Measurements from ENCODE around the gene ADAP1. TPM values are rescaled to one million over a fixed set of nuclear protein-coding genes. Genes with fewer than 3 reads are reported as not detected.
A peak's percentile ranks its signal among the peaks of the same experiment; 100 is the strongest.

ADAP1 gene
- total RNA-seq, 2 donors from 2014 or later: 2.3 to 23.7 TPM

GRCh38 chr7:992709-993607 lies 38.5 kb upstream of the ADAP1 start:
- peak; percentile 99 for ATAC-seq (replicated peaks)
- H3K27me3 Mint-ChIP-seq: no peaks in the 10 kb centered on the region
- no peak overlapping the region for H3K4me3 Mint-ChIP-seq
- peaks cover 4% of the 10 kb centered on the region for H3K36me3 Mint-ChIP-seq (ENCODE audit: low read depth)
- H3K9me3 Mint-ChIP-seq: no peaks in the 10 kb centered on the region
- no peaks in the 10 kb centered on the region for H3K4me1 Mint-ChIP-seq
- H3K27ac Mint-ChIP-seq: no peak overlapping the region

- no peak for ATAC-seq (replicated peaks)
- Mint-ChIP-seq H3K4me3 (no peak overlapping the region), H3K4me1 (no peaks in the 10 kb centered on the region), H3K36me3 (ENCODE audit: low read depth) (no peaks in the 10 kb centered on the region), H3K27me3 (no peaks in the 10 kb centered on the region), H3K9me3 (no peaks in the 10 kb centered on the region), H3K27ac (no peak overlapping the region)
Measured at GRCh38 chr7:991729-992656, 37.5 kb upstream of the ADAP1 start.

DNA sequence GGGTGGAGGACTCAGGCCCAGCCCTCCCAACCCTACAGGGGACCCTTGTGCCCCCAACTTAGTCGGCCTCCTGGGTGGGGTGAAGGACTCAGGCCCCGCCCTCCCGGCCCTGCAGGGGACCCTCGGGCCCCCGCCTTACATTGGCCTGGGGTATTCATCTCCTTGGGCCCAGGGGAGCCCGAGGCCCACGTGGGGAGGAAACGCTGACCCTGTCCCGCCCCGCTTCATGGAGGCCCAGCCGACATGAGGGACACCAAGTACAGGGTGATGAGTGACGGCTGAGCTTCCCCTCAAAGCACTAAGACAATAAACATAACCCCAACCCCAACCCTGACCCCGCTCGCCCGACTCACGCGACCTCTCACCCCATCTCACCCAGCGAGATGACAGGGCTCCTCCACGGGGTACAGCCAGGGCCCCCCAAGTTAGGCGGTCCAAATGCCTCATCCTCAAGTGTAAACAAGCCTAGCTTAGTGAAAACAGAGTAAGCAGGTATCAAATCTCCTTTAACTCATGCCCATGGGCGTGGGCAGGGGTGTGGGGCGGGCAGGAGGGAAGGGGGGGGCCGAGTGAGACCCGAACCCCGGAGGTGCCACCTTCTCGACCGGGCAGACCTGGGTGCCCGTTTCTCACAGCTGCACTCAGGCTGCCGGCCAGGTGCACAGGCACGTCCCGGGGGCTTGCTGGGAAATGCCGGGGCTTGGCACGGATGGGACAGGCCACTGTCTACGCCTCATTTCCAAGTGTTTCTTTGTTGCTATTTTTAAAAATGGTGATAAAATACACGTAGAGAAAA lies 36.7 kb upstream of the ADAP1 start:
- no peak overlapping the region for H3K4me3 Mint-ChIP-seq
- H3K9me3 Mint-ChIP-seq: no peaks in the 10 kb centered on the region
- no peak overlapping the region for H3K27ac Mint-ChIP-seq
- no peak for ATAC-seq (replicated peaks)
- no peaks in the 10 kb centered on the region for H3K4me1 Mint-ChIP-seq
- no peaks in the 10 kb centered on the region for H3K27me3 Mint-ChIP-seq
- H3K36me3 Mint-ChIP-seq (ENCODE audit: low read depth): no peaks in the 10 kb centered on the region

GRCh38 chr7:990352-990932 lies 36.0 kb upstream of the ADAP1 start:
- Mint-ChIP-seq H3K9me3 (no peaks in the 10 kb centered on the region), H3K36me3 (ENCODE audit: low read depth) (no peaks in the 10 kb centered on the region), H3K4me3 (no peak overlapping the region), H3K27me3 (peaks cover 3% of the 10 kb centered on the region), H3K27ac (no peak overlapping the region), H3K4me1 (no peaks in the 10 kb centered on the region)
- no peak for ATAC-seq (replicated peaks)

DNA sequence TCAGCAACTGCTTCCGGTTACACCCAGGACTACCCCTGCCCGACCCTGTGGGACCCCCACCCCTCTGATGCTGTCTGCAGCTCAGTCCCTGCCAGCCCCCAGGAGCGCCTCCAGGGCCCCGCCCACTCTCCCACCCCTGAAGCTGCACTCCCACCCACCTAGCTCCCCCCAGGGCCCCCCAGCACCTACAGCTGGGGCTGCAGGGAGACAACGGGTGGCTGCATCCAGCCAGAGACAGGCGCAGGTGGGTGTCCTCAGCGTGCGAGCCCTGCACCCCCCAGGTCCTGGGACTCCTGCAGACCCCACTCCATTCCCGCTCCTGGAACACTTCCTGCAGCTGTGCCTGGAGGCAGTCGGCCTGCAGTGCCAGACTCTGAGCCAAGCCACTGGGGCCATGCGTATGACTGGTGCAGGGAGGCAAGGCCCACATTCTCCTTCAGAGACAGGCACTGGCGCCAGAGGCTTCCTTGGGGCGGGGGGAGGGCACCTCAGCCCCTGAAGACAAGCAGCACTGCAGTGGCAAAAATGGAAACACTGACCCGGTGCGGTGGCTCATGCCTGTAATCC lies 34.6 kb upstream of the ADAP1 start:
- H3K4me3 Mint-ChIP-seq: no peak overlapping the region
- no peaks in the 10 kb centered on the region for H3K36me3 Mint-ChIP-seq (ENCODE audit: low read depth)
- H3K27me3 Mint-ChIP-seq: peaks cover 3% of the 10 kb centered on the region
- H3K9me3 Mint-ChIP-seq: no peaks in the 10 kb centered on the region
- no peak overlapping the region for H3K27ac Mint-ChIP-seq
- no peaks in the 10 kb centered on the region for H3K4me1 Mint-ChIP-seq
- ATAC-seq (replicated peaks): no peak

DNA sequence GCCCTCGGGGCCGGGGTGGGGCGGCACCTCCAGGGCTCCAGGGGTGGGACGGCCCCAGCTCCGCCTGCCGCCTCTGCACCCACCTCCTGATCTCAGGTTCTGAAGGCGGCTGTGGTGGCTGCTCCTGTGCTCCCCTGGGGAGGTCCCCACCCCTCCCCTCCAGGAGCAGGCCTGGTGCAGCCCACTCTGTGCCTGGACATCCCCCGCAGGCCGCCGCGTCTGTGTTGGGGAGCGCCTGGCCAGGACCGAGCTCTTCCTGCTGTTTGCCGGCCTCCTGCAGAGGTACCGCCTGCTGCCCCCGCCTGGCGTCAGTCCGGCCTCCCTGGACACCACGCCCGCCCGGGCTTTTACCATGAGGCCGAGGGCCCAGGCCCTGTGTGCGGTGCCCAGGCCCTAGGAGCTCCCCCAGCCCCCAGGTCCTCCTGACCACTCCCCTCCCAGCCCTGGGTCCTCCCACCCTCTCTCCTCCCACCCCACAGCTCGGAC lies 34.0 kb upstream of the ADAP1 start:
- Mint-ChIP-seq H3K27me3 (peaks cover 3% of the 10 kb centered on the region), H3K9me3 (no peaks in the 10 kb centered on the region), H3K27ac (no peak overlapping the region), H3K36me3 (ENCODE audit: low read depth) (no peaks in the 10 kb centered on the region), H3K4me1 (no peaks in the 10 kb centered on the region), H3K4me3 (no peak overlapping the region)
- ATAC-seq (replicated peaks): no peak

- H3K27me3 Mint-ChIP-seq: peaks cover 3% of the 10 kb centered on the region
- H3K27ac Mint-ChIP-seq: no peak overlapping the region
- no peak overlapping the region for H3K4me3 Mint-ChIP-seq
- no peaks in the 10 kb centered on the region for H3K36me3 Mint-ChIP-seq (ENCODE audit: low read depth)
- H3K4me1 Mint-ChIP-seq: no peaks in the 10 kb centered on the region
- H3K9me3 Mint-ChIP-seq: no peaks in the 10 kb centered on the region
- ATAC-seq (replicated peaks): no peak
Measured at GRCh38 chr7:987909-988308, 33.4 kb upstream of the ADAP1 start.

DNA sequence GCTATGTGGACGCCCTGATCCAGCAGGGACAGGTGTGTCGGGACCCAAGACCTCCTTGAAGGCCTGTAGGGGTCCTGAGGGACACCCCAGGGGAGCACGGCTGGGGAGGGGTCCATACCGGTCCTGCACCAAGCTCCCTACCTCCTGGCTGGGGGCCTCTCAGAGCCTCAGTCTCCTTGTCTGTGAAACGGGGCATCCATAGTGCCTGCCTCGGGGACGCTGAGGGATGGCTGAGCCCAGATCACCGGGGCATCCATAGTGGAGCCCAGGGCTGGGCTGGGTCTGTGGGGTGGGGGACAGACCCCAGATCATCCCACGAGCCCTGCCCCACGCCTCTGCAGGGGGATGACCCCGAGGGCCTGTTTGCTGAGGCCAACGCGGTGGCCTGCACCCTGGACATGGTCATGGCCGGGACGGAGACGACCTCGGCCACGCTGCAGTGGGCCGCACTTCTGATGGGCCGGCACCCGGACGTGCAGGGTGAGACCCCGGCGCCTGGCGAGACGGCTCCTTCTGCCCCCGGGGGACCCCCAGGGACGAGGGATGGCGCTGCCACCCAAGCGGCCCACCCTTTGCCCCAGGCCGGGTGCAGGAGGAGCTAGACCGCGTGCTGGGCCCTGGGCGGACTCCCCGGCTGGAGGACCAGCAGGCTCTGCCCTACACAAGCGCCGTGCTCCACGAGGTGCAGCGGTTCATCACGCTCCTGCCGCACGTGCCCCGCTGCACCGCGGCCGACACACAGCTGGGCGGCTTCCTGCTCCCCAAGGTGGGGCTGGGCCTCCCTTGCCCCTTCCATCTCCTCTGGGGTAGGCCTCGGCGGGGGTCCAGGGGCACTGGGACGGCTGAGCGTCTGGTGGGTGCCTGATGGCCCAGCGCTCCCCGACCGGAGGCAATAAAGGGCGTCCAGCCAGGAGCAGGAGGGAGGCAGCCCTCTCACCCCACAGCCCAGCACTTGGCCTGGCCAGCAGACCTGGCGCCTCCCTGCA lies 32.6 kb upstream of the ADAP1 start:
- Mint-ChIP-seq H3K36me3 (ENCODE audit: low read depth) (no peaks in the 10 kb centered on the region), H3K4me1 (no peaks in the 10 kb centered on the region), H3K27ac (no peak overlapping the region), H3K9me3 (no peaks in the 10 kb centered on the region), H3K4me3 (no peak overlapping the region), H3K27me3 (peaks cover 3% of the 10 kb centered on the region)
- ATAC-seq (replicated peaks): no peak

DNA sequence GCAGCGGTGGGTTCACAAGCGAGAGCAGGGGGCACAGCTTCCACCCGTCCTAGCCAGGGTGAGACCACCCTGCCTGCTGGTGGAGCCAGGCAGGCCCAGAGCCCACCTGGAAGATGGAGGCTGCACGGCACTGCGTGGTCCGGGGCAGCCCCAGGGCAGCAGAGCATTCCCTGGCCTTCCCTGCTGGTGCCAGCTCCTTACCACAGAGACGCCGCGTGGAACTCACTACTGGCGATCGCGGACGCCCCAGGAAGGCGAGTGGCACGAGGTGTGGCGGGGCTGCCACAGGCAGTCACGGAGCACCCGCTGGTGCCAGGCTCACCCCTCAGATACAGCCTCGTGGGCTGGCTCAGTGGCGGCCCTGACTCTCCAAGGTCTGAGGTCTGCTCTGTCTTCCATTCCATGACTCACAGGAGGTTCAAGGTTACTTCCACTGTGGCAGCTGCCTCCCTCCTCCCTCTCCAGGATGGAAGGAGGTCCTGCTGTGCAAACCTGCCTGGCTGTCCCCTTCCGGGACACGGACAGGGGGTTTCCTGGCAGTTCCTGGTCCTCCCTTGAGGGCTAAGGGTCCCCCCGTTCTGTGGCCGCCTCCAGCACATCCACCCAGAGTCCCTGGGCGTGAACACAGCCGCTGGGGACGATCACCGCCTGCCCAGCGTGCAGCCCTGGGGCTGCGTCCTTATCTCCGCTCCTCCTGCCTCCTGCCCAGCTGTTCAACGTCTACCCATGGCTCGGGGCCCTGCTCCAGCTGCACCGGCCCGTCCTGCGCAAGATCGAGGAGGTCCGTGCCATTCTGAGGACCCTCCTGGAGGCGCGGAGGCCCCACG lies 31.6 kb upstream of the ADAP1 start:
- Mint-ChIP-seq H3K27ac (no peak overlapping the region), H3K4me3 (no peak overlapping the region)

DNA sequence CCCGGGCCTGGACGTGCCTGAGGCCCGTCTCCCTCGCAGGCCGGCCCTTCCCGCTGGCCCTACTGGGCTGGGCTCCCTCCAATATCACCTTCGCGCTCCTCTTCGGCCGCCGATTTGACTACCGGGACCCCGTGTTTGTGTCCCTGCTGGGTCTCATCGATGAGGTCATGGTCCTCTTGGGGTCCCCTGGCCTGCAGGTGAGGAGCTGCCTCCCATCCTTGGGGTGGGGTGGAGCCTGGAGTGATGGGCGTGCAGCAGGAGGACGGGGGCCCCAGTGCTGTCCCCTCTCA lies 30.6 kb upstream of the ADAP1 start:
- Mint-ChIP-seq H3K9me3 (no peaks in the 10 kb centered on the region), H3K27ac (no peak overlapping the region), H3K4me1 (no peaks in the 10 kb centered on the region), H3K27me3 (peaks cover 3% of the 10 kb centered on the region), H3K36me3 (ENCODE audit: low read depth) (no peaks in the 10 kb centered on the region), H3K4me3 (no peak overlapping the region)
- no peak for ATAC-seq (replicated peaks)

More for the DNA sequence above, 31.6 kb upstream of the ADAP1 start:
- ATAC-seq (replicated peaks): no peak
- H3K36me3 Mint-ChIP-seq (ENCODE audit: low read depth): no peaks in the 10 kb centered on the region
- H3K9me3 Mint-ChIP-seq: no peaks in the 10 kb centered on the region
- H3K27me3 Mint-ChIP-seq: peaks cover 3% of the 10 kb centered on the region
- no peaks in the 10 kb centered on the region for H3K4me1 Mint-ChIP-seq

- H3K9me3 Mint-ChIP-seq: no peaks in the 10 kb centered on the region
- H3K36me3 Mint-ChIP-seq (ENCODE audit: low read depth): no peaks in the 10 kb centered on the region
- peaks cover 3% of the 10 kb centered on the region for H3K27me3 Mint-ChIP-seq
- H3K27ac Mint-ChIP-seq: no peak overlapping the region
- no peak for ATAC-seq (replicated peaks)
- H3K4me1 Mint-ChIP-seq: no peaks in the 10 kb centered on the region
- no peak overlapping the region for H3K4me3 Mint-ChIP-seq
Measured at GRCh38 chr7:984361-985126, 30.1 kb upstream of the ADAP1 start.

DNA sequence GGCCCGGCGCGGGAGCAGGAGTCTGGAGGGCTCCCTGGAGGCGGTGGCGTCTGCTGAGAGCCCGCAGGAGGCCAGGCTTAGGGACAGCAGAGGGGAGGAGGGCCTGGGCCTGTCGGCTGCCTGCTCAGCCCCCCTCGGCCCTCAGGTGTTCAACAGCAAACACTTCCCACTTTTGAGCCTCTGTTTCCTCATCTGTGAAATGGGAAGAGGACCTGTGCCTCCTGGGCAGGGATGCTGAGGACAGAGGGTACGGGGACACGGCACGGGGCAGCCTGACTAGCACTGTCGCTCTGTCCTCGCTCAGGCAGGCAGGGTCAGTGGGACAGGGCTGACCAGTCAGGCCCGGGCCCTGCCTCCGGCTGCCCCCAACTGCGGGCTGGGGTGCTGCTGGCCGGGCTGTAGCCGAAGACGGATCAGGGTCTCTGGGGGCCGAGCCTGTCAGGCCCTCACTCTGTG lies 29.2 kb upstream of the ADAP1 start:
- no peak overlapping the region for H3K27ac Mint-ChIP-seq
- H3K4me1 Mint-ChIP-seq: no peaks in the 10 kb centered on the region
- H3K9me3 Mint-ChIP-seq: no peaks in the 10 kb centered on the region
- H3K36me3 Mint-ChIP-seq (ENCODE audit: low read depth): no peaks in the 10 kb centered on the region
- no peak overlapping the region for H3K4me3 Mint-ChIP-seq
- H3K27me3 Mint-ChIP-seq: peaks cover 3% of the 10 kb centered on the region
- ATAC-seq (replicated peaks): no peak

All from activated T-helper 17 cell treated with anti-CD3 and anti-CD28 coated beads, Interleukin-2, amount 50 U/mL, for 72 hours (primary cell).